Measurements from ENCODE around the gene EEF1AKMT2. TPM values are rescaled to one million over a fixed set of nuclear protein-coding genes. Genes with fewer than 3 reads are reported as not detected.

EEF1AKMT2 gene
- total RNA-seq, 1 donor: 20.3 TPM

DNA sequence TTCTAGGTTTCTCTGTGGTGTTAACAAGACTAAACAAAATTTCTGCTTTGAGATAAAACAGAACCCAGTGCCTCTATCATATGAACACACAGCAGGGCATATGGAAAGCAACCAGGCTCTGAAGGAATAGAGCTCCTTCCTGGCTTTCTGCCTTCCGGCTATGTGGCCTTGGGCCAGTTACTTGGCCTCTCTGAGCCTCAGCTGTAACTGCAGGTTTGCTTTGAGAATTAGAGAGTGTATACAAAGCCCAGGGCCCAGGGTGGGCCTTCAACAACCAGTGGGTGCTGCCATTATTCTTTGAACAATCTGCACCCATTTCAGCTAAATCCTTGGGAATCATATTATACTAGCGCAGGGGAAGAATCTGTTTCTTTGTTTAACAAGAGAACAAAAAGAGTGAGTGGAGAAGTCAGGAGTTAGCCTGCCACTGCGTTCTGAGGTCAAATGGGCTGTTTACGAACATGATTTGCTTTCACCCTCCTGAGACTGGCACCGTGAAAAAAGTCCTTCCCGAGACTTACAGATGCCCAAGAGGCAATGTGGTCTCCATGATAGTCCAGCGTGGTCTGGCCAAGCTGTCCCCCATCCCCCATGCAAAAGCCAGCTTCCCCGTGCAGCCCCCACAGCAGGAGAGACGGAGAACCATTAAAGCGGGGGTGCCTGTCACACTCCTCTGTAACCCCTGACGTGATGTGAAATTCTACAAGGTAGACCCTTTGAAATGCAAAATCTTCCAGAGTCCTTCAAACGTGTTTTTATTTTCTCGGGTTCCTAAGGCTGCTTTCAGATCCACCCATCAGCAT, 52.4 kb downstream of the EEF1AKMT2 start:
- no peaks in the 10 kb centered on the region for H3K9me3 ChIP-seq (ENCODE audit: low read depth, low read length)
- H3K36me3 ChIP-seq (ENCODE audit: insufficient read depth, low read length): no peaks in the 10 kb centered on the region
- no peaks in the 10 kb centered on the region for H3K27me3 ChIP-seq (ENCODE audit: insufficient read depth, low read length)
- peaks cover 39% of the 10 kb centered on the region for H4K20me1 ChIP-seq (ENCODE audit: insufficient read depth, low read length)
- H3K4me1 ChIP-seq (ENCODE audit: insufficient read depth, low read length): peaks cover 20% of the 10 kb centered on the region
- TF ChIP-seq, protein P1, sequence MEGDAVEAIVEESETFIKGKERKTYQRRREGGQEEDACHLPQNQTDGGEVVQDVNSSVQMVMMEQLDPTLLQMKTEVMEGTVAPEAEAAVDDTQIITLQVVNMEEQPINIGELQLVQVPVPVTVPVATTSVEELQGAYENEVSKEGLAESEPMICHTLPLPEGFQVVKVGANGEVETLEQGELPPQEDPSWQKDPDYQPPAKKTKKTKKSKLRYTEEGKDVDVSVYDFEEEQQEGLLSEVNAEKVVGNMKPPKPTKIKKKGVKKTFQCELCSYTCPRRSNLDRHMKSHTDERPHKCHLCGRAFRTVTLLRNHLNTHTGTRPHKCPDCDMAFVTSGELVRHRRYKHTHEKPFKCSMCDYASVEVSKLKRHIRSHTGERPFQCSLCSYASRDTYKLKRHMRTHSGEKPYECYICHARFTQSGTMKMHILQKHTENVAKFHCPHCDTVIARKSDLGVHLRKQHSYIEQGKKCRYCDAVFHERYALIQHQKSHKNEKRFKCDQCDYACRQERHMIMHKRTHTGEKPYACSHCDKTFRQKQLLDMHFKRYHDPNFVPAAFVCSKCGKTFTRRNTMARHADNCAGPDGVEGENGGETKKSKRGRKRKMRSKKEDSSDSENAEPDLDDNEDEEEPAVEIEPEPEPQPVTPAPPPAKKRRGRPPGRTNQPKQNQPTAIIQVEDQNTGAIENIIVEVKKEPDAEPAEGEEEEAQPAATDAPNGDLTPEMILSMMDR (IDR thresholded peaks at IDR 0.05; ENCODE audit: extremely low read depth, low read depth, low read length): no peak
- H3K27ac ChIP-seq (ENCODE audit: low read depth, low read length): no peak overlapping the region
- no peak overlapping the region for H3K4me2 ChIP-seq (ENCODE audit: insufficient read depth, low read length)
- H3K4me3 ChIP-seq (ENCODE audit: insufficient read depth, low read length): no peak overlapping the region
- peaks cover 59% of the 10 kb centered on the region for H3K79me2 ChIP-seq (ENCODE audit: insufficient read depth, low read length)
- DNase-seq (ENCODE audit: insufficient read length, low spot score, missing footprints): no peak
- H2AFZ ChIP-seq (ENCODE audit: low read length): no peak overlapping the region

DNA sequence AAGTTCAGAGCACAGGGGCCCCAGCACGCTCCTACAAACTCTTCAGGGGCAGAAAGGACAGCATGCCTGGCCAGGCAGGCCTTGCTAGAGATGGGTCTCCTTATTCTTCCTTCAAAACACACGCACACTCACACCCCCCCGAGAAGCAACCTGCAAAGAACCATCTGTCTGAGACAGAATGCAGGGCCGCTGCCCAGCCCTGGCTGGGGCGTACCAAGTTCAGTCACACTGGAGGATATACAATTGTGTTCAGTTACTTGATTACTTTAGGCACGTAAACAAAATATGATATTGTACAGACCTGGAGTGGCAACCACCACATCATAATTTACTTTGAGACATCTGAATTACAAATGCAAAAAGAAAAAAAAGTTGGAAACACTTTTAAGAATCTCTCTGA, 53.2 kb downstream of the EEF1AKMT2 start:
- H3K4me3 ChIP-seq (ENCODE audit: insufficient read depth, low read length): no peak overlapping the region
- TF ChIP-seq, protein P1 (IDR thresholded peaks at IDR 0.05; ENCODE audit: extremely low read depth, low read depth, low read length): no peak
- H3K27ac ChIP-seq (ENCODE audit: low read depth, low read length): no peak overlapping the region
- no peaks in the 10 kb centered on the region for H3K9me3 ChIP-seq (ENCODE audit: low read depth, low read length)
- H3K36me3 ChIP-seq (ENCODE audit: insufficient read depth, low read length): no peaks in the 10 kb centered on the region
- peaks cover 46% of the 10 kb centered on the region for H4K20me1 ChIP-seq (ENCODE audit: insufficient read depth, low read length)
- peaks cover 62% of the 10 kb centered on the region for H3K79me2 ChIP-seq (ENCODE audit: insufficient read depth, low read length)
- DNase-seq (ENCODE audit: insufficient read length, low spot score, missing footprints): no peak
- H3K4me1 ChIP-seq (ENCODE audit: insufficient read depth, low read length): peaks cover 24% of the 10 kb centered on the region
- H3K27me3 ChIP-seq (ENCODE audit: insufficient read depth, low read length): no peaks in the 10 kb centered on the region
- H2AFZ ChIP-seq (ENCODE audit: low read length): no peak overlapping the region
- no peak overlapping the region for H3K4me2 ChIP-seq (ENCODE audit: insufficient read depth, low read length)

DNA sequence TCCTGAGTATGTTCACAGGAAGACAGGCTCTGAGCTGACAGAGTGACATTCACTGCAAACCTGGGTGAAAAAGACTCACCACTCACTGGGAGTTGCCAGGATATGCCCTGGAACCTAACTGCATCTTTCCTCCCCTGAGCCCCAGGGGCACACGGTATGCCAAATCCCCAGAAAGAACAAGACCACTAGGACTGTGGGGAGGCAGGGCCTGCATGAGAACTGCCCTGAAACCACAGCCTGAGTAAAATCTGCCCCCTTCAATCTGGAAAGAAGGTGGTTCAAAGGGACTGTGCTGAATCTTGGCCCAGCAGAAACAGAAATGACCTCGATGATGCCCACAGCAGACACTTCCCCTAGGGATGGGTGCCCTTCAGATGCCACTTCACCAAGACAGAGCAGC, 54.0 kb downstream of the EEF1AKMT2 start:
- no peak overlapping the region for H3K4me3 ChIP-seq (ENCODE audit: insufficient read depth, low read length)
- no peaks in the 10 kb centered on the region for H3K36me3 ChIP-seq (ENCODE audit: insufficient read depth, low read length)
- H2AFZ ChIP-seq (ENCODE audit: low read length): no peak overlapping the region
- H3K27ac ChIP-seq (ENCODE audit: low read depth, low read length): no peak overlapping the region
- H4K20me1 ChIP-seq (ENCODE audit: insufficient read depth, low read length): peaks cover 45% of the 10 kb centered on the region
- TF ChIP-seq, protein P1 (IDR thresholded peaks at IDR 0.05; ENCODE audit: extremely low read depth, low read depth, low read length): no peak
- no peak overlapping the region for H3K4me2 ChIP-seq (ENCODE audit: insufficient read depth, low read length)
- H3K9me3 ChIP-seq (ENCODE audit: low read depth, low read length): no peaks in the 10 kb centered on the region
- H3K4me1 ChIP-seq (ENCODE audit: insufficient read depth, low read length): peaks cover 31% of the 10 kb centered on the region
- peaks cover 61% of the 10 kb centered on the region for H3K79me2 ChIP-seq (ENCODE audit: insufficient read depth, low read length)
- no peaks in the 10 kb centered on the region for H3K27me3 ChIP-seq (ENCODE audit: insufficient read depth, low read length)
- no peak for DNase-seq (ENCODE audit: insufficient read length, low spot score, missing footprints)

DNA sequence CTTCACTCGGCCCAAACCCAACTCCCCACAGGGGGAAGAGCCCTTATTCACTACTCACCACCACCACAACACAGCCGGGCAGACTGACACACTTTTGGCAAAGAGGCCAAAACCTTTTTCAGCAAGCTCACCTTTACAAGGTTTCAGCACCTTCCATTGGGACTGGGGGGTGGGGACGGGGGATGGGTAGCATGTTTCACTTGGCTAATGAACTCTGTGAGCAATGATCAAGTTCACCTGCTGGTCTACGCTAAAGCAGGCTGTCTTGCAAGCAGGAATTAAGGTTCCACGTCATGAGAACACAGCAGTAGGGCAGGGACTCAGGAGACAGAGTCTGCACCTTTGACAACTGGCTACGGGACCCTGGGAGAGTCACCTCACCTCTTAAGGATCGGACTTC, 54.5 kb downstream of the EEF1AKMT2 start:
- H3K4me1 ChIP-seq (ENCODE audit: insufficient read depth, low read length): peaks cover 26% of the 10 kb centered on the region
- H3K4me3 ChIP-seq (ENCODE audit: insufficient read depth, low read length): no peak overlapping the region
- no peaks in the 10 kb centered on the region for H3K27me3 ChIP-seq (ENCODE audit: insufficient read depth, low read length)
- H3K79me2 ChIP-seq (ENCODE audit: insufficient read depth, low read length): peaks cover 57% of the 10 kb centered on the region
- TF ChIP-seq, protein P1 (IDR thresholded peaks at IDR 0.05; ENCODE audit: extremely low read depth, low read depth, low read length): no peak
- peaks cover 40% of the 10 kb centered on the region for H4K20me1 ChIP-seq (ENCODE audit: insufficient read depth, low read length)
- no peak overlapping the region for H3K27ac ChIP-seq (ENCODE audit: low read depth, low read length)
- no peak overlapping the region for H3K4me2 ChIP-seq (ENCODE audit: insufficient read depth, low read length)
- no peaks in the 10 kb centered on the region for H3K9me3 ChIP-seq (ENCODE audit: low read depth, low read length)
- H3K36me3 ChIP-seq (ENCODE audit: insufficient read depth, low read length): no peaks in the 10 kb centered on the region
- H2AFZ ChIP-seq (ENCODE audit: low read length): no peak overlapping the region
- DNase-seq (ENCODE audit: insufficient read length, low spot score, missing footprints): no peak

Measured in osteoblast (primary cell).